CD8-positive, alpha-beta memory T cell (primary cell): ENCODE data around the gene ARMH4. TPM values are rescaled to one million over a fixed set of nuclear protein-coding genes. Genes with fewer than 3 reads are reported as not detected.

Experiments used
- CTCF ChIA-PET: fragments of 350-600 bp; sonication (Branson Sonifier 250); formaldehyde crosslinking; loops from one replicate; lab custom pipeline; 2021; ENCODE audit warnings: antibody characterized with exemption; lab: Charles Lee
- POLR2A ChIA-PET: fragments of 350-600 bp; sonication (Branson Sonifier 250); formaldehyde crosslinking; loops from one replicate; lab custom pipeline; 2021; ENCODE audit warnings: antibody characterized with exemption; lab: Charles Lee
- DNase-seq, 5 donors: peaks; one replicate each; pipeline versions ENCODE4 v3.0.0 to v3.0.0-alpha.2; 2020 to 2022; ENCODE audit warnings: mixed read lengths in 1 of 5
- H3K27ac ChIP-seq: one replicate; pipeline ENCODE4 v1.7.0; 2013; ENCODE audit warnings: low read depth, mild to moderate bottlenecking, low read length, moderate library complexity
- H3K27me3 ChIP-seq: 2 replicates; pipeline ENCODE4 v1.7.0; 2013; ENCODE audit warnings: low read length, mild to moderate bottlenecking; ENCODE audit not compliant: insufficient read depth, poor library complexity, severe bottlenecking
- H3K36me3 ChIP-seq: 2 replicates; pipeline ENCODE4 v1.7.0; 2013; ENCODE audit warnings: mild to moderate bottlenecking, low read length, moderate library complexity; ENCODE audit not compliant: insufficient read depth
- H3K4me1 ChIP-seq: 2 replicates; pipeline ENCODE4 v1.7.0; 2013; ENCODE audit warnings: mild to moderate bottlenecking, low read length, moderate library complexity; ENCODE audit not compliant: insufficient read depth
- H3K4me3 ChIP-seq: 2 replicates; pipeline ENCODE4 v1.7.0; 2013; ENCODE audit warnings: mild to moderate bottlenecking, low read length
- H3K9me3 ChIP-seq: 2 replicates; pipeline ENCODE4 v1.7.0; 2013; ENCODE audit warnings: mild to moderate bottlenecking, low read length
- H3K27ac Mint-ChIP-seq, 8 donors: one replicate each; pipeline ENCODE4 v1.8.0; 2020 to 2021; ENCODE audit warnings: mixed read lengths in 8 of 8, mild to moderate bottlenecking in 6 of 8, inconsistent platforms in 3 of 8, moderate library complexity in 3 of 8
- H3K27me3 Mint-ChIP-seq, 2 donors: one replicate each; pipeline ENCODE4 v1.8.0; 2020 to 2021; ENCODE audit warnings: mixed read lengths in 2 of 2, mild to moderate bottlenecking in 1 of 2, moderate library complexity in 1 of 2
- H3K36me3 Mint-ChIP-seq, 3 donors: one replicate each; pipeline ENCODE4 v1.8.0; 2020 to 2021; ENCODE audit warnings: mixed read lengths in 3 of 3, inconsistent platforms in 1 of 3, mild to moderate bottlenecking in 1 of 3
- H3K4me1 Mint-ChIP-seq, 3 donors: one replicate each; pipeline ENCODE4 v1.8.0; 2020 to 2021; ENCODE audit warnings: mixed read lengths in 3 of 3, inconsistent platforms in 1 of 3, mild to moderate bottlenecking in 1 of 3
- H3K4me3 Mint-ChIP-seq, 7 donors: one replicate each; pipeline ENCODE4 v1.8.0; 2020 to 2021; ENCODE audit warnings: mixed read lengths in 7 of 7, mild to moderate bottlenecking in 6 of 7, moderate library complexity in 4 of 7, inconsistent platforms in 2 of 7
- H3K9me3 Mint-ChIP-seq, 5 donors: one replicate each; pipeline ENCODE4 v1.8.0; 2020 to 2022; ENCODE audit warnings: mixed read lengths in 5 of 5, mild to moderate bottlenecking in 3 of 5, moderate library complexity in 2 of 5, inconsistent platforms in 1 of 5
- polyA plus RNA-seq: library from polyadenylated mRNA; unstranded; fragments of 300-500 nt; fragmentation: Illumina TruSeq; gene quantifications from one replicate; pipeline ENCODE4 v1.2.3, GENCODE V29; 2021
- total RNA-seq, 2 experiments: library from RNA; stranded (reverse); gene quantifications; one replicate each; pipeline ENCODE4 v1.2.3, GENCODE V29; 2021

Gene ARMH4
- total and polyA plus RNA-seq, 3 experiments from 2014 or later: 1.2 TPM; not detected in 2

- CTCF ChIA-PET: no interaction called here
Observed at GRCh38 chr14:58089612-58090011, 62.4 kb downstream of the ARMH4 start.

GRCh38 chr14:58088961-58089360 is 63.1 kb downstream of the ARMH4 start:
- Mint-ChIP-seq H3K4me1 (no peaks in the 10 kb centered on the region), H3K4me3 (no peak overlapping the region), H3K27ac (no peak overlapping the region), H3K9me3 (no peaks in the 10 kb centered on the region), H3K36me3 (no peaks in the 10 kb centered on the region), H3K27me3 (peaks cover 6 to 37% of the 10 kb centered on the region in 2 donors)
- ChIA-PET CTCF (no interaction called here), POLR2A (no interaction called here)
- H3K4me1 ChIP-seq: no peaks in the 10 kb centered on the region
- H3K9me3 ChIP-seq: no peaks in the 10 kb centered on the region
- no peaks in the 10 kb centered on the region for H3K27me3 ChIP-seq
- H3K27ac ChIP-seq: no peak overlapping the region
- no peak overlapping the region for H3K4me3 ChIP-seq
- no peak for DNase-seq
- H3K36me3 ChIP-seq: no peaks in the 10 kb centered on the region

More at GRCh38 chr14:58089612-58090011, 62.4 kb downstream of the ARMH4 start:
- Histone ChIP-seq H3K9me3 (no peaks in the 10 kb centered on the region), H3K36me3 (no peaks in the 10 kb centered on the region), H3K4me3 (no peak overlapping the region), H3K27me3 (no peaks in the 10 kb centered on the region), H3K4me1 (no peaks in the 10 kb centered on the region), H3K27ac (no peak overlapping the region)
- POLR2A ChIA-PET: no interaction called here
- no peak overlapping the region for H3K4me3 Mint-ChIP-seq
- no peak for DNase-seq
- H3K27me3 Mint-ChIP-seq: peaks cover 8 to 34% of the 10 kb centered on the region in 2 donors
- no peaks in the 10 kb centered on the region for H3K36me3 Mint-ChIP-seq
- no peaks in the 10 kb centered on the region for H3K9me3 Mint-ChIP-seq
- no peaks in the 10 kb centered on the region for H3K4me1 Mint-ChIP-seq
- no peak overlapping the region for H3K27ac Mint-ChIP-seq

GRCh38 chr14:58085877-58086276 is 66.1 kb downstream of the ARMH4 start:
- Histone ChIP-seq H3K36me3 (no peaks in the 10 kb centered on the region), H3K4me1 (no peaks in the 10 kb centered on the region), H3K4me3 (no peak overlapping the region), H3K27ac (no peak overlapping the region), H3K9me3 (no peaks in the 10 kb centered on the region), H3K27me3 (no peaks in the 10 kb centered on the region)
- ChIA-PET POLR2A (no interaction called here), CTCF (no interaction called here)
- no peak overlapping the region for H3K27ac Mint-ChIP-seq
- H3K27me3 Mint-ChIP-seq: peaks cover 6 to 48% of the 10 kb centered on the region in 2 donors
- no peak overlapping the region for H3K4me3 Mint-ChIP-seq
- no peaks in the 10 kb centered on the region for H3K9me3 Mint-ChIP-seq
- no peaks in the 10 kb centered on the region for H3K36me3 Mint-ChIP-seq
- no peaks in the 10 kb centered on the region for H3K4me1 Mint-ChIP-seq
- DNase-seq: no peak

- Mint-ChIP-seq H3K9me3 (no peaks in the 10 kb centered on the region), H3K27me3 (peaks cover 6 to 56% of the 10 kb centered on the region in 2 donors), H3K36me3 (no peaks in the 10 kb centered on the region), H3K27ac (no peak overlapping the region), H3K4me3 (no peak overlapping the region), H3K4me1 (no peaks in the 10 kb centered on the region)
- no peaks in the 10 kb centered on the region for H3K4me1 ChIP-seq
- no peak overlapping the region for H3K27ac ChIP-seq
- H3K9me3 ChIP-seq: no peaks in the 10 kb centered on the region
- CTCF ChIA-PET: no interaction called here
- POLR2A ChIA-PET: no interaction called here
- H3K27me3 ChIP-seq: no peaks in the 10 kb centered on the region
- no peak for DNase-seq
- H3K36me3 ChIP-seq: no peaks in the 10 kb centered on the region
- no peak overlapping the region for H3K4me3 ChIP-seq
Observed at GRCh38 chr14:58082491-58083098, 69.4 kb downstream of the ARMH4 start.

GRCh38 chr14:58082011-58082410 is 70.0 kb downstream of the ARMH4 start:
- CTCF ChIA-PET: no interaction called here
- no peak for DNase-seq
- no peaks in the 10 kb centered on the region for H3K36me3 Mint-ChIP-seq
- no peaks in the 10 kb centered on the region for H3K9me3 Mint-ChIP-seq
- H3K27ac Mint-ChIP-seq: no peak overlapping the region
- H3K4me1 Mint-ChIP-seq: no peaks in the 10 kb centered on the region
- H3K4me3 ChIP-seq: no peak overlapping the region
- POLR2A ChIA-PET: no interaction called here
- no peaks in the 10 kb centered on the region for H3K36me3 ChIP-seq
- H3K4me1 ChIP-seq: no peaks in the 10 kb centered on the region
- H3K9me3 ChIP-seq: no peaks in the 10 kb centered on the region
- H3K4me3 Mint-ChIP-seq: no peak overlapping the region
- H3K27me3 Mint-ChIP-seq: peaks cover 6 to 50% of the 10 kb centered on the region in 2 donors
- H3K27ac ChIP-seq: no peak overlapping the region
- no peaks in the 10 kb centered on the region for H3K27me3 ChIP-seq

GRCh38 chr14:58078471-58078870 is 73.5 kb downstream of the ARMH4 start:
- H3K36me3 ChIP-seq: no peaks in the 10 kb centered on the region
- ChIA-PET CTCF (no interaction called here), POLR2A (no interaction called here)
- H3K27ac ChIP-seq: no peak overlapping the region
- H3K27me3 Mint-ChIP-seq: peaks cover 3 to 31% of the 10 kb centered on the region in 2 donors
- no peaks in the 10 kb centered on the region for H3K9me3 Mint-ChIP-seq
- H3K9me3 ChIP-seq: no peaks in the 10 kb centered on the region
- H3K4me1 ChIP-seq: no peaks in the 10 kb centered on the region
- H3K4me3 ChIP-seq: no peak overlapping the region
- H3K27ac Mint-ChIP-seq: no peak overlapping the region
- no peak overlapping the region for H3K4me3 Mint-ChIP-seq
- H3K36me3 Mint-ChIP-seq: no peaks in the 10 kb centered on the region
- H3K27me3 ChIP-seq: no peaks in the 10 kb centered on the region
- no peak for DNase-seq
- no peaks in the 10 kb centered on the region for H3K4me1 Mint-ChIP-seq

- H3K27me3 ChIP-seq: no peaks in the 10 kb centered on the region
- H3K4me1 ChIP-seq: no peaks in the 10 kb centered on the region
- no peak overlapping the region for H3K27ac Mint-ChIP-seq
- no peaks in the 10 kb centered on the region for H3K36me3 Mint-ChIP-seq
- ChIA-PET POLR2A (no interaction called here), CTCF (no interaction called here)
- H3K4me3 ChIP-seq: no peak overlapping the region
- no peak overlapping the region for H3K4me3 Mint-ChIP-seq
- DNase-seq: no peak
- no peaks in the 10 kb centered on the region for H3K36me3 ChIP-seq
- no peaks in the 10 kb centered on the region for H3K9me3 Mint-ChIP-seq
- H3K4me1 Mint-ChIP-seq: no peaks in the 10 kb centered on the region
- H3K27ac ChIP-seq: no peak overlapping the region
- H3K9me3 ChIP-seq: no peaks in the 10 kb centered on the region
- H3K27me3 Mint-ChIP-seq: peaks cover 3 to 34% of the 10 kb centered on the region in 2 donors
Observed at GRCh38 chr14:58078068-58078467, 73.9 kb downstream of the ARMH4 start.

GRCh38 chr14:58077621-58078020 is 74.4 kb downstream of the ARMH4 start:
- POLR2A ChIA-PET: no interaction called here
- no peaks in the 10 kb centered on the region for H3K36me3 Mint-ChIP-seq
- Histone ChIP-seq H3K9me3 (no peaks in the 10 kb centered on the region), H3K4me3 (no peak overlapping the region), H3K27me3 (no peaks in the 10 kb centered on the region), H3K36me3 (no peaks in the 10 kb centered on the region), H3K27ac (no peak overlapping the region), H3K4me1 (no peaks in the 10 kb centered on the region)
- no peaks in the 10 kb centered on the region for H3K9me3 Mint-ChIP-seq
- no peak for DNase-seq
- CTCF ChIA-PET: no interaction called here
- no peak overlapping the region for H3K27ac Mint-ChIP-seq
- no peaks in the 10 kb centered on the region for H3K4me1 Mint-ChIP-seq
- no peak overlapping the region for H3K4me3 Mint-ChIP-seq
- H3K27me3 Mint-ChIP-seq: peaks cover 3 to 30% of the 10 kb centered on the region in 2 donors
